PC-3 (cell line): ENCODE measurements around the gene ZNF438. TPM values are rescaled to one million over a fixed set of nuclear protein-coding genes. Genes with fewer than 3 reads are reported as not detected.

Experiments
- ATAC-seq: fragments of 200-7000 bp; cut with Tn5 transposase; 2 replicates; pipeline ENCODE4 v1.9.1; 2020; ENCODE audit warnings: mild to moderate bottlenecking, moderate library complexity
- BruUV-seq: library from RNA; stranded (reverse); fragments of 400-500 nt; replicated peaks from 2 replicates; lab custom pipeline; 2021; lab: Mats Ljungman, UMichigan
- CTCF ChIA-PET: fragments of 300-600 bp; sonication (Branson Sonifier 250); formaldehyde crosslinking; loops from one replicate; lab custom pipeline; 2022; ENCODE audit warnings: antibody characterized with exemption; lab: Charles Lee
- POLR2A ChIA-PET: fragments of 300-600 bp; sonication (Branson Sonifier 250); formaldehyde crosslinking; loops from one replicate; lab custom pipeline; 2022; ENCODE audit warnings: antibody characterized with exemption; ENCODE audit not compliant: unreplicated experiment; lab: Charles Lee
- DNase-seq: peaks from one replicate; pipeline ENCODE4 v3.0.0-alpha.2; 2015
- H2AFZ ChIP-seq: fragments of 300-600 bp; sonication (generic); 2 replicates; pipeline ENCODE4 v1.6.0; 2016; ENCODE audit warnings: antibody characterized with exemption, low read length
- H3F3A ChIP-seq: fragments of 300-600 bp; sonication (generic); one replicate; pipeline ENCODE4 v1.6.0; 2017; ENCODE audit warnings: antibody characterized with exemption, low read length, control low read depth, mild to moderate bottlenecking; ENCODE audit not compliant: unreplicated experiment
- H3K27ac ChIP-seq: fragments of 300-600 bp; sonication (generic); 2 replicates; pipeline ENCODE4 v1.5.1; 2016; ENCODE audit warnings: mild to moderate bottlenecking, low read length
- H3K27me3 ChIP-seq: fragments of 300-600 bp; sonication (generic); 2 replicates; pipeline ENCODE4 v1.6.1; 2016; ENCODE audit warnings: low read length, mixed read lengths
- H3K36me3 ChIP-seq: fragments of 300-600 bp; sonication (generic); 2 replicates; pipeline ENCODE4 v1.6.1; 2016; ENCODE audit warnings: low read depth, mixed run types, low read length, mixed read lengths
- H3K4me1 ChIP-seq: fragments of 300-600 bp; sonication (generic); 2 replicates; pipeline ENCODE4 v1.5.1; 2016; ENCODE audit warnings: low read length; ENCODE audit not compliant: insufficient read depth
- H3K4me2 ChIP-seq: fragments of 300-600 bp; sonication (generic); 2 replicates; pipeline ENCODE4 v1.6.0; 2016; ENCODE audit warnings: low read length
- H3K4me3 ChIP-seq: fragments of 300-600 bp; sonication (generic); 2 replicates; pipeline ENCODE4 v1.5.1; 2016; ENCODE audit warnings: mild to moderate bottlenecking, low read length, mixed read lengths
- H3K79me2 ChIP-seq: fragments of 300-600 bp; sonication (generic); 2 replicates; pipeline ENCODE4 v1.6.1; 2017; ENCODE audit warnings: low read length, mixed read lengths
- H3K9ac ChIP-seq: fragments of 300-600 bp; sonication (generic); 2 replicates; pipeline ENCODE4 v1.6.0; 2016; ENCODE audit warnings: mild to moderate bottlenecking, low read length
- H3K9me2 ChIP-seq: fragments of 300-600 bp; sonication (generic); replicated peaks from 2 replicates; pipeline ENCODE4 v1.6.1; 2016; ENCODE audit warnings: mixed run types, low read length, mixed read lengths
- H3K9me3 ChIP-seq: fragments of 300-600 bp; sonication (generic); 2 replicates; pipeline ENCODE4 v1.6.1; 2016; ENCODE audit warnings: low read length, mixed read lengths
- H4K20me1 ChIP-seq: fragments of 300-600 bp; sonication (generic); 2 replicates; pipeline ENCODE4 v1.6.1; 2016; ENCODE audit warnings: low read length, mixed read lengths
- EZH2 ChIP-seq: fragments of 300-600 bp; sonication (generic); IDR thresholded peaks from one replicate; pipeline ENCODE4 v1.6.1; 2017; ENCODE audit warnings: antibody characterized with exemption, mild to moderate bottlenecking, low read length; ENCODE audit not compliant: unreplicated experiment
- EZH2phosphoT487 ChIP-seq: fragments of 300-600 bp; sonication (generic); IDR thresholded peaks from 2 replicates; pipeline ENCODE4 v1.6.1; 2018; ENCODE audit warnings: mild to moderate bottlenecking, antibody characterized with exemption, low read length, borderline replicate concordance
- intact Hi-C: fragments of 100-400 bp; cut with micrococcal nuclease; formaldehyde crosslinking; loops from 2 replicates; pipeline ENCODE4 v1.9.0; 2023
- total RNA-seq: library from RNA; depleted of rRNA; stranded (reverse); fragments of >200 nt; gene quantifications from 2 replicates; pipeline ENCODE4 v1.2.3, GENCODE V29; 2014
- TF ChIP-seq, protein P1 (sequence below): fragments of 300-600 bp; sonication (generic); conservative IDR thresholded peaks from 2 replicates; pipeline ENCODE4 v1.5.1; 2017; ENCODE audit warnings: antibody characterized with exemption, low read depth, mild to moderate bottlenecking, low read length

ZNF438 gene
- total RNA-seq, 1 experiment from 2014 or later: 0.98 TPM

DNA sequence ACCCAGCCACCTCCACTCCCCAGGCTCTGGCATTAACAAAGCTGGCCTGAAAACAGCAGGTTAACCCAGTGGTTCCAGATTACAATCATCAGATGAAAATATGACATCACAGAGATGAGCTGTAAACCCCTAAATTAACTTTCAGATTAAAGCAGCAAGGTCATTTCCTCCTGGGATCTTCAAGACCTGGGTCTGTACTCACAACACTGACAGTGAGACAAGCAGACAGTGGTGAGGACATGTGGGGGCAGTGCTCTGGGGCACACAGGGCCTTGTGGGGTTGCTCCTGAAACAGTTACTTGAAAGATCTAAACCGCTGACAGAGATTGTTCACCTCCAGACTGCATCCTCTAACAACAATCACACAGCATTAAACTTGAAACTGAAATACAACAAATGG is 134.1 kb downstream of the ZNF438 start:
- Histone ChIP-seq H3K27me3 (no peaks in the 10 kb centered on the region), H3K9ac (no peak overlapping the region), H3K79me2 (no peaks in the 10 kb centered on the region), H3F3A (no peaks in the 10 kb centered on the region), H3K27ac (no peak overlapping the region), H3K9me2 (no peaks in the 10 kb centered on the region), H4K20me1 (no peaks in the 10 kb centered on the region), H2AFZ (no peak overlapping the region), H3K4me2 (no peak overlapping the region), H3K4me3 (no peak overlapping the region), H3K36me3 (no peaks in the 10 kb centered on the region), H3K4me1 (no peaks in the 10 kb centered on the region), H3K9me3 (no peaks in the 10 kb centered on the region)
- DNase-seq: no peak
- BruUV-seq: no TSS peak
- CTCF ChIA-PET: no interaction called here
- ATAC-seq: no peak
- TF ChIP-seq EZH2phosphoT487 (no peak), EZH2 (no peak)
- TF ChIP-seq, protein P1, sequence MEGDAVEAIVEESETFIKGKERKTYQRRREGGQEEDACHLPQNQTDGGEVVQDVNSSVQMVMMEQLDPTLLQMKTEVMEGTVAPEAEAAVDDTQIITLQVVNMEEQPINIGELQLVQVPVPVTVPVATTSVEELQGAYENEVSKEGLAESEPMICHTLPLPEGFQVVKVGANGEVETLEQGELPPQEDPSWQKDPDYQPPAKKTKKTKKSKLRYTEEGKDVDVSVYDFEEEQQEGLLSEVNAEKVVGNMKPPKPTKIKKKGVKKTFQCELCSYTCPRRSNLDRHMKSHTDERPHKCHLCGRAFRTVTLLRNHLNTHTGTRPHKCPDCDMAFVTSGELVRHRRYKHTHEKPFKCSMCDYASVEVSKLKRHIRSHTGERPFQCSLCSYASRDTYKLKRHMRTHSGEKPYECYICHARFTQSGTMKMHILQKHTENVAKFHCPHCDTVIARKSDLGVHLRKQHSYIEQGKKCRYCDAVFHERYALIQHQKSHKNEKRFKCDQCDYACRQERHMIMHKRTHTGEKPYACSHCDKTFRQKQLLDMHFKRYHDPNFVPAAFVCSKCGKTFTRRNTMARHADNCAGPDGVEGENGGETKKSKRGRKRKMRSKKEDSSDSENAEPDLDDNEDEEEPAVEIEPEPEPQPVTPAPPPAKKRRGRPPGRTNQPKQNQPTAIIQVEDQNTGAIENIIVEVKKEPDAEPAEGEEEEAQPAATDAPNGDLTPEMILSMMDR: no peak
- POLR2A ChIA-PET: no interaction called here
- intact Hi-C loops: no loop called here

DNA sequence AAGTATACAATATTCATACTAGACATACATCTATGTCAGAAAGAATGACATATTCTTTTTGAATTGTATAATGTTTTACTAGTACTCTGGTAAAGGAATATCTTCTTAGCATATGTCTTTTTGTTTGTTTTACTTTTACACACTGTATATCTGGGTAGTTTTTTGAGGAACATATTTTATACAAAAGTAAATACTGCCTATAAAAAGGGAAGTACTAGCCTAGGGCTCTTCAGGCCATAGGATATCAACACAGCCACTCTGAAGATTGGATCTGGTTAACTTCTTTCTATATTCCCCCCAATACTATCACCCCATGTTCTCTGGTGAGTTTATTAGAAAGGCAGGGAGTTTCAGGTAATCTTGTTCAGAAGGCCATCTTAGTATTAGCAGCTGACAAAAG is 134.6 kb downstream of the ZNF438 start:
- H3K4me3 ChIP-seq: no peak overlapping the region
- H3K4me2 ChIP-seq: no peak overlapping the region
- DNase-seq: no peak
- H3K9ac ChIP-seq: no peak overlapping the region
- H3F3A ChIP-seq: no peaks in the 10 kb centered on the region
- H3K27ac ChIP-seq: no peak overlapping the region
- no peaks in the 10 kb centered on the region for H3K9me2 ChIP-seq
- no peak overlapping the region for H2AFZ ChIP-seq
- H3K27me3 ChIP-seq: no peaks in the 10 kb centered on the region
- no peak for ATAC-seq
- CTCF ChIA-PET: no interaction called here
- H4K20me1 ChIP-seq: no peaks in the 10 kb centered on the region
- TF ChIP-seq EZH2: no peak
- TF ChIP-seq, protein P1: no peak
- H3K36me3 ChIP-seq: no peaks in the 10 kb centered on the region
- intact Hi-C loops: no loop called here
- H3K4me1 ChIP-seq: no peaks in the 10 kb centered on the region
- no peaks in the 10 kb centered on the region for H3K79me2 ChIP-seq
- no TSS peak for BruUV-seq
- POLR2A ChIA-PET: no interaction called here
- no peaks in the 10 kb centered on the region for H3K9me3 ChIP-seq

DNA sequence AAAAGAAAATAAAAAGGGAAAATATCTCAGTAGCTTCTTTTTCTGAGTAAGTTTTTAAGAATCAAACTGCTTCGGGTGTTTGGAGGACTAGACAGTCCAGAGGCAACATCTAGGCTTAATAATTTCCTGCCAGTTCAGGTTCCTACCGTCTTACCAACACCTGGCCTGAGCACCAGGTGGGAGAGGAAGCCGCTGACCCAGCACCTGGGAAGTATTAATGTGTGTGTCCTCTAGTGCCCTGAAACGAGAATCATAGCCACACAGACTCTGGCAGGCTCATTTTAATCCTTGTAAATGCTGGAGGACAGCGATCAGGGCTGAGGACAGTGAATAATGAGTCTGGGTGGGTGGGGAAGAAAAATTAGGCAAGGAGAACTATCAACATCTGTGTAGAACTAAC is 137.4 kb downstream of the ZNF438 start:
- Histone ChIP-seq H4K20me1 (no peaks in the 10 kb centered on the region), H3K9me3 (no peaks in the 10 kb centered on the region), H2AFZ (no peak overlapping the region), H3K79me2 (no peaks in the 10 kb centered on the region), H3F3A (no peaks in the 10 kb centered on the region), H3K27me3 (no peaks in the 10 kb centered on the region), H3K9me2 (no peaks in the 10 kb centered on the region), H3K27ac (no peak overlapping the region), H3K4me1 (no peaks in the 10 kb centered on the region), H3K36me3 (no peaks in the 10 kb centered on the region), H3K9ac (no peak overlapping the region), H3K4me2 (no peak overlapping the region), H3K4me3 (no peak overlapping the region)
- DNase-seq (no peak), ATAC-seq (no peak)
- CTCF ChIA-PET: no interaction called here
- BruUV-seq: no TSS peak
- TF ChIP-seq EZH2phosphoT487: no peak
- TF ChIP-seq, protein P1: no peak
- TF ChIP-seq EZH2: no peak
- POLR2A ChIA-PET: no interaction called here
- intact Hi-C loops: no loop called here
